GM12874 (cell line): ENCODE results near the gene HYLS1.

Source experiments
- TF ChIP-seq, protein P1 (sequence below): IDR thresholded peaks from 2 replicates; pipeline ENCODE4 v1.5.1; 2011; ENCODE audit warnings: low read depth, mild to moderate bottlenecking, control low read depth, low read length, moderate library complexity; ENCODE audit not compliant: insufficient read depth

HYLS1 gene

GRCh38 chr11:125939081-125939521 lies 51.6 kb downstream of the HYLS1 start:
- TF ChIP-seq, protein P1, sequence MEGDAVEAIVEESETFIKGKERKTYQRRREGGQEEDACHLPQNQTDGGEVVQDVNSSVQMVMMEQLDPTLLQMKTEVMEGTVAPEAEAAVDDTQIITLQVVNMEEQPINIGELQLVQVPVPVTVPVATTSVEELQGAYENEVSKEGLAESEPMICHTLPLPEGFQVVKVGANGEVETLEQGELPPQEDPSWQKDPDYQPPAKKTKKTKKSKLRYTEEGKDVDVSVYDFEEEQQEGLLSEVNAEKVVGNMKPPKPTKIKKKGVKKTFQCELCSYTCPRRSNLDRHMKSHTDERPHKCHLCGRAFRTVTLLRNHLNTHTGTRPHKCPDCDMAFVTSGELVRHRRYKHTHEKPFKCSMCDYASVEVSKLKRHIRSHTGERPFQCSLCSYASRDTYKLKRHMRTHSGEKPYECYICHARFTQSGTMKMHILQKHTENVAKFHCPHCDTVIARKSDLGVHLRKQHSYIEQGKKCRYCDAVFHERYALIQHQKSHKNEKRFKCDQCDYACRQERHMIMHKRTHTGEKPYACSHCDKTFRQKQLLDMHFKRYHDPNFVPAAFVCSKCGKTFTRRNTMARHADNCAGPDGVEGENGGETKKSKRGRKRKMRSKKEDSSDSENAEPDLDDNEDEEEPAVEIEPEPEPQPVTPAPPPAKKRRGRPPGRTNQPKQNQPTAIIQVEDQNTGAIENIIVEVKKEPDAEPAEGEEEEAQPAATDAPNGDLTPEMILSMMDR, result no peak

- TF ChIP-seq, protein P1, result no peak
Observed at GRCh38 chr11:125940145-125940544, 52.7 kb downstream of the HYLS1 start.

- TF ChIP-seq, protein P1, result no peak
Observed at GRCh38 chr11:125941267-125941618, 53.8 kb downstream of the HYLS1 start.

- TF ChIP-seq, protein P1, result peak; percentile 75
Observed at GRCh38 chr11:125941619-125942611, 54.4 kb downstream of the HYLS1 start.

GRCh38 chr11:125942771-125943428 lies 55.4 kb downstream of the HYLS1 start:
- TF ChIP-seq, protein P1, result no peak

GRCh38 chr11:125943661-125944349 lies 56.3 kb downstream of the HYLS1 start:
- TF ChIP-seq, protein P1, result no peak
